ENCODE results near the gene LIF. TPM values are rescaled to one million over a fixed set of nuclear protein-coding genes. Genes with fewer than 3 reads are reported as not detected.
A peak's percentile ranks its signal among the peaks of the same experiment; 100 is the strongest.

Gene LIF
- 919 and 932 TPM in 2 replicates for total RNA-seq

DNA sequence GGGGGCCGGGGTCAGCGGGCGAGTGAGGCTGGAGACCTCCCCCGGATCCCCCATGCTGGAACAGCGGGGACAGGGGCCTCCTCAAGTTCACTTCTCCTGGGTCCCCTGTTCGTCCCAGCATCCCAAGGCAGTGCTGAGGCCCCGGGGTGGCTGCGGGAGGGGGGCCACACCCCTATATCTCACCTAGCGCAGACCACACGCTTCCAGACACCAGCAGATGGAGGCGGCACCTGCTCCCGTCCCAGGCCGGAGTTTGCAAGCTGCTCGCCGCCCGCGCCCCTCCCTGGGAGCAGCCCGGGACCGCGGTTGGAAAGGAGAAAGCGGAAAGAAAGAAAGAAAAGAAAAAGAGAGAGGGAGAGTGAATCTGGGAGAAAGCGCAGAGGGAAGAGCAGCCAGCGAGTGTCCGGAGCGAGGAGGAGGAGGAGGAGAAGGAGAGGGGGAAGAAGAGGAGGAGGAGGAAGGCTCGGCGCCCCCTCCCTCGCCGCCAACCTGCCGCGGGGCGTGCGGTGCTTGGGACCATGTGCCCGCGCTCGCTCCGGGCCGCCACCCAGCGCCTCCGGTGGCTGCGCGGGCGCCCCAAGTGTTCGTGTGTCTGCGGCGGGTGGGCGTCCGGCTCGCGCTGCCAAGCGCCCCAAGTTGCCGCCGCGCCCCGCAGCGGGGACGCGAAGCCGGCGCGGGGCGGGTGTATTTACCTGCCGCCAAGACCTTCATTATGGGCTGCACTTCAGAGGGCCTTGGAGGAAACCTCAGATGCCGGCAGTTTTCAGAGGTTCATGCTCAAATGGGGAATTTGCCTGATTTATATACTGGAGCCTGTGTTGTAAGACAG is at the start of gene LIF:
Gene LIF (minus strand): TSS at position 775 of the 829 bp plus-strand sequence. CDS start 64 bp downstream, at position 711.
- intact Hi-C loops (cut with micrococcal nuclease), result loop anchor here (2.0 kb wide), 4 partner anchors 21 to 137 kb away; partner anchors contain the start of gene OSM
- Mint-ChIP-seq H3K4me3 (ENCODE audit: low read depth) (peak within 1 kb of the TSS; percentile 99), H3K9me3 (no peaks in the 10 kb centered on the region), H3K36me3 (ENCODE audit: low read depth) (peaks cover 51% of the 10 kb centered on the region), H3K27me3 (ENCODE audit: low read depth) (no peaks in the 10 kb centered on the region), H3K27ac (peak within 1 kb of the TSS; percentile 99), H3K4me1 (ENCODE audit: low read depth) (peaks cover 66% of the 10 kb centered on the region)
- peak; percentile 65 for DNase-seq (ENCODE audit: low spot score)

DNA sequence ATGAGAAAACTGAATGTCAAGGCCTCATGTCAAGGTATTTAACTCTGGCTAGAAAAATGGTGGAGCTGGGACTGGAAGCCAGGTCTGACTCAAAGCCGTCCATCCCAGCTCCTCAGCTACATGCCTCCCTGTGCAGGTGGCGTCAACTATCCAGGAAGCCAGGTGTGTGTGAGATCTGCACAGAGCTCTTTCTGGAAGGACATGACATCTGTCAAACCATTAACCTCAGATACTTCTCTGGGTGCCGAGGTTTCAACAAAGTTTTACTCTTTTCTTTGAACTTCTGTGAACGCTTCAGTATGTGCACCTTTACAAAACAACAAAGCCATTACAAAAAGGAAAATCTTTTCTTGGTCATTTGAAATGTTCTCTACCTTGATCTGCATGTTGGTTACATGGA is 49.8 kb upstream of the LIF start:
- no peak overlapping the region for H3K27ac Mint-ChIP-seq
- no peaks in the 10 kb centered on the region for H3K9me3 Mint-ChIP-seq
- no peak overlapping the region for H3K4me3 Mint-ChIP-seq (ENCODE audit: low read depth)
- peaks cover 26% of the 10 kb centered on the region for H3K4me1 Mint-ChIP-seq (ENCODE audit: low read depth)
- H3K36me3 Mint-ChIP-seq (ENCODE audit: low read depth), result peaks cover 69% of the 10 kb centered on the region
- H3K27me3 Mint-ChIP-seq (ENCODE audit: low read depth), result no peaks in the 10 kb centered on the region
- intact Hi-C loops (cut with micrococcal nuclease), result no loop called here
- DNase-seq (ENCODE audit: low spot score), result no peak

DNA sequence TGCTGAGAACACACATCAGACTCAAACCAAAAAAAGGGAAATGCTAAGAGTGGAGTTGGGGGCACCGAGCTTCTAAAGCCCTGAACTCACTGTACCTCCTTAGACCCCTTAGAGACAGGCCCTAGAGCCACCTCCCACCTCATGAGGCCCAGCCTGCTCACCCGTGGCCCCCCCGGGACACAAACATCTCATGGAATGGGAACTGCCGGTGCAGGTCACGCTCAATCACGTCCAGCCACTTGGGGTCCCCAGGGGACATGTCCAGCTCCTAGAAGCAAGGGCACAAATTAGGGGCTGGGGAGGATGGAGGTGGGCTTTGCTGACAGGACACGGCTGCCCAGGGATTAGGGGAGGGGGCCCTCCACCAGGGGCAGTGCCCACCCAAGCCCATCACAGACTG is 49.0 kb upstream of the LIF start:
- H3K4me3 Mint-ChIP-seq (ENCODE audit: low read depth), result no peak overlapping the region
- no peaks in the 10 kb centered on the region for H3K9me3 Mint-ChIP-seq
- intact Hi-C loops (cut with micrococcal nuclease), result no loop called here
- peaks cover 24% of the 10 kb centered on the region for H3K4me1 Mint-ChIP-seq (ENCODE audit: low read depth)
- H3K27me3 Mint-ChIP-seq (ENCODE audit: low read depth), result no peaks in the 10 kb centered on the region
- DNase-seq (ENCODE audit: low spot score), result no peak
- no peak overlapping the region for H3K27ac Mint-ChIP-seq
- H3K36me3 Mint-ChIP-seq (ENCODE audit: low read depth), result peaks cover 64% of the 10 kb centered on the region

DNA sequence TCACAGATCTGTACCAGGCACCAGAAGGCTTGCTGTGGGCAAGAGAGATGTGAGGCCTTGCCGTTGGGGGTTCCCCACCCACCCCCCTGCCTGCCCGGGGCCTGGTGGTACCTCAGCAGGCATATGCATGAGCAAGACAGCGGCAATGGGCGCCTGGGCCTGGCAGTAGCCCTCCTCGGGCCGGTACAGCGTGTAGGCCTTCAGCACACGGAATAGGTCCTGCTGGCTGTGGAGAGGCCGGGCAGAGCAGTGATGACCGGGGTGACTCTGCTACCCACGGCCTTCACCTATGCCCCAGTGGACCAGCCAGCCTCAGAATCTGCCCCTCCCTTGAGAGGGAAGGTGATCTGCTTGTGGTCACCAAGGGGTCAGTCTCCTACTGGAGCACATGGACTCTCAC is 48.3 kb upstream of the LIF start:
- peaks cover 31% of the 10 kb centered on the region for H3K4me1 Mint-ChIP-seq (ENCODE audit: low read depth)
- H3K9me3 Mint-ChIP-seq, result no peaks in the 10 kb centered on the region
- intact Hi-C loops (cut with micrococcal nuclease), result no loop called here
- DNase-seq (ENCODE audit: low spot score), result no peak
- H3K27me3 Mint-ChIP-seq (ENCODE audit: low read depth), result no peaks in the 10 kb centered on the region
- no peak overlapping the region for H3K4me3 Mint-ChIP-seq (ENCODE audit: low read depth)
- no peak overlapping the region for H3K27ac Mint-ChIP-seq
- H3K36me3 Mint-ChIP-seq (ENCODE audit: low read depth), result peaks cover 64% of the 10 kb centered on the region

DNA sequence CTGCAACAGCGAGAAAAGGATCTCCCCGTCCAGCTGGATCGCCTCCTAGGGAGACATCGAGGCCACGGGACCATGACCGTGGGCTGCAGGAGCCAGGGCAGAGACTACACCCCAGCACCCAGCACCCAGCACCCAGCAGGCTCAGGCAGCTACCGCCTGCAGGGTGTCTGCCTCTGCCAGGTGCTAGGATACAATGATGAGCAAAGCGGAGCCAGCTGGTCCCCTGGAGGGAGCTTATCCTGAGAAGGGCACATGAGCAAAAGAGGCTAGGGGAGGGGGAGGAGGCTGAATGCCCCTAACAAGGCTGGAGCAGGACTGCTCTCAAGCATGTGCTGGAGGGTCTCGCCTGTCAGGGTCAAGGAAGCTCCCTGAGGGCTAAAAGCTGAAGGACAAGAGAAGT is 47.5 kb upstream of the LIF start:
- DNase-seq (ENCODE audit: low spot score), result no peak
- no peak overlapping the region for H3K27ac Mint-ChIP-seq
- H3K4me3 Mint-ChIP-seq (ENCODE audit: low read depth), result no peak overlapping the region
- H3K36me3 Mint-ChIP-seq (ENCODE audit: low read depth), result peaks cover 60% of the 10 kb centered on the region
- no peaks in the 10 kb centered on the region for H3K9me3 Mint-ChIP-seq
- peaks cover 33% of the 10 kb centered on the region for H3K4me1 Mint-ChIP-seq (ENCODE audit: low read depth)
- H3K27me3 Mint-ChIP-seq (ENCODE audit: low read depth), result no peaks in the 10 kb centered on the region
- intact Hi-C loops (cut with micrococcal nuclease), result no loop called here

DNA sequence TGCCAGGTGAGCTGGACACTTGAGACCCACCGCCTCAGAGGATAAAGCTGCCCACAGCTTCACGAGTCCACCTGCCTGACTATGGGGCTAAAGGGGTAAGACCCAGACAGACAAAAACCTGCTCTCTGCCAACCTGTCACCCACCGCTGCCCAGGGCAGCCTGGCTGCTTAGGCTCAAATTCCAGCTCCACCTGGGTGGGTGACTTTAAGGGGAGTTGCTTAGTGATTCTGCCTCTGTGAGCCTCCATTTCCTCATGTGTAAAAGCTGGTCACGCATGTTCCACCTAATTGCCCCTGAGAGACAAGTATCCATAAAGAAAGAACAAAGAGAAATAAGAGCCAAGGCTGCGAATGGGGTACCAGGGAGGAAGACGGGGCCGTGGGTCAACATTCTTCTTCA is 46.5 kb upstream of the LIF start:
- Mint-ChIP-seq H3K4me1 (ENCODE audit: low read depth) (peaks cover 36% of the 10 kb centered on the region), H3K27me3 (ENCODE audit: low read depth) (no peaks in the 10 kb centered on the region), H3K36me3 (ENCODE audit: low read depth) (peaks cover 50% of the 10 kb centered on the region), H3K4me3 (ENCODE audit: low read depth) (no peak overlapping the region), H3K9me3 (no peaks in the 10 kb centered on the region), H3K27ac (no peak overlapping the region)
- intact Hi-C loops (cut with micrococcal nuclease), result no loop called here
- no peak for DNase-seq (ENCODE audit: low spot score)

DNA sequence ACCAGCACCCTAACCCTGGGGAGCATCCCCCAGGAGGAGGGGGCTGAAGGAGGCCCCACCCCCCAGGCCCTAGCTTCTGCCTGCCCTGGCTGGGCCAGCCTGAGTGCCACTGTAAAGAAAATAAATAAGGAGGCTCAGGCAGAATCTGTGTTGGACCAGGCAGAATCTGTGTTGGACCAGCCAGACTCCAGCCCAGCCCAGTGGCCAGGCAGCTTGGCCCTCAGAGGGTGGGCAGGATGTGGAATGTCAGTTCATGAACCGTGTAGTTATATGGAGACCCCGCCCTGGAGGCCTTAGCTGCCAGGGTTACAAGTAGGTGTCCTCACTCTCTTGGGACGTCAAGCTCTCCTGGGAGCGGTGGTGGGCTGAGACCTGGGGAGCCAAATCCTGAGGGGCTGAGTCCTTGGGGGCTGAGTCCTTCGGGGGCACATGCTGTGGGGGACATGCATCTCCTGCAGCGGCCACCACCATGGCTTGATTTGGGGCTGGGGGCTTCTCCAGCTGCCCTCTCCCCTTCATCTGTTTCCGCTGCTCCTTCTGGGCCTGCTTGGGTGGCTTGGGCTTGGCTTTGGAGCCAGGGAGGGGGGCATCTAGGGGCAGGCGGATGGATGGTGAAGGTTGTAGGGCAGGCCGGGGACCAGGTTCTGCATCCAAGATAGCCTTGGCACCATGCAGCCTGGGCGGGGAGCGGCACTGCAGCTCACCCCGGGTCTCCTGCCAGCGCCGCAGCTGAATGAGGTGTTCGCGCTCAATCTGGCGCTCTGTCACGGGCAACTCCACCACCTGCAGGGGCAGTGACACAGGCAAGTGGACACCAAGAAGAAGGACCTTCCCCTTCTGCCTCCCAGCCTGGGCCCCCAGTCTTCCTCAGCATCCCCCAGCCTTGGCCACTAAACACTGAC is 45.8 kb upstream of the LIF start:
- peaks cover 31% of the 10 kb centered on the region for H3K4me1 Mint-ChIP-seq (ENCODE audit: low read depth)
- H3K36me3 Mint-ChIP-seq (ENCODE audit: low read depth), result peaks cover 45% of the 10 kb centered on the region
- DNase-seq (ENCODE audit: low spot score), result no peak
- H3K27me3 Mint-ChIP-seq (ENCODE audit: low read depth), result no peaks in the 10 kb centered on the region
- intact Hi-C loops (cut with micrococcal nuclease), result no loop called here
- no peak overlapping the region for H3K4me3 Mint-ChIP-seq (ENCODE audit: low read depth)
- H3K27ac Mint-ChIP-seq, result no peak overlapping the region
- H3K9me3 Mint-ChIP-seq, result no peaks in the 10 kb centered on the region

DNA sequence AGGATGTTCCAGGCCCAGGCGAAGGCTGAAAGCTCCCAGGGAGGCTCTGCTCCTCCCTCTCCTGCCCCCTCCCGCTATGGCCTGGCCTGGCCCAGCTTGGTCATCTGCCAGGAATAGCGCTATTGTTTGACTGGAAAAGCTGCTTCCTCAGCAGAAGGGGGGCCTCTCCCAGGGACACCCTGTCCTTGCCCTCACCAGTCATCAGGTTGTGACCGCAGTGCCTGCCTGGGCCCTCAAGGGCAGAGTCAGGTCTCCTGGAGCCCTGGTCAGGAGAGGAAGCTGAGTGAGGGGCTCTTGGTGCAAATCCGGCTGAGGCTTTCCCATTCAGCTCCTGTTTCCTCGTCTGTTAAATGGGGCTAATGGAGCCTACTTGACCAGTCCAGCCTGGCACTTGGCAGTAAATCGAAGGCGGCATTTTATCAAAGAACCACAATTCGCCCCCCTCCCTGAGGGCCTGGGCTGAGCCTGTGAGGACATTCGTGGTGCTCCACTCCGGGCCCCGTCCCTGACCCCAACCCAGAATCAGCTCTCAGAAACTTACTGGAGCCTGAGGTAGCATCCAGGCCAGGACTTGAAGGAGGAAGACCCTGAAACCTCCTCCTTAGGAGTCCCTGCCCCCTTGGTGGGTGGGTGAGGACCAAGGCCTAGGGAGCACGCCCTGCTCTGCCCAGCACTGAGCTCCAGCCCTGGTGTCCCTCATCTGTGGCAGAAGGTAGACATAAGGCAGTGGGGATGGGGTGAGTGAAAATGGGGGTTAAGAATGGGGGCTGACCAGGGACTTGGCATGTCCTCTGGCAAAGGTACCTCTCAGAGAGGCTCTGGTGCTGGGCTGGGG is 44.7 kb upstream of the LIF start:
- Mint-ChIP-seq H3K36me3 (ENCODE audit: low read depth) (peaks cover 39% of the 10 kb centered on the region), H3K9me3 (no peaks in the 10 kb centered on the region), H3K27me3 (ENCODE audit: low read depth) (no peaks in the 10 kb centered on the region), H3K4me3 (ENCODE audit: low read depth) (no peak overlapping the region), H3K27ac (peak overlapping the region; percentile 42), H3K4me1 (ENCODE audit: low read depth) (peaks cover 32% of the 10 kb centered on the region)
- intact Hi-C loops (cut with micrococcal nuclease), result no loop called here
- DNase-seq (ENCODE audit: low spot score), result no peak

DNA sequence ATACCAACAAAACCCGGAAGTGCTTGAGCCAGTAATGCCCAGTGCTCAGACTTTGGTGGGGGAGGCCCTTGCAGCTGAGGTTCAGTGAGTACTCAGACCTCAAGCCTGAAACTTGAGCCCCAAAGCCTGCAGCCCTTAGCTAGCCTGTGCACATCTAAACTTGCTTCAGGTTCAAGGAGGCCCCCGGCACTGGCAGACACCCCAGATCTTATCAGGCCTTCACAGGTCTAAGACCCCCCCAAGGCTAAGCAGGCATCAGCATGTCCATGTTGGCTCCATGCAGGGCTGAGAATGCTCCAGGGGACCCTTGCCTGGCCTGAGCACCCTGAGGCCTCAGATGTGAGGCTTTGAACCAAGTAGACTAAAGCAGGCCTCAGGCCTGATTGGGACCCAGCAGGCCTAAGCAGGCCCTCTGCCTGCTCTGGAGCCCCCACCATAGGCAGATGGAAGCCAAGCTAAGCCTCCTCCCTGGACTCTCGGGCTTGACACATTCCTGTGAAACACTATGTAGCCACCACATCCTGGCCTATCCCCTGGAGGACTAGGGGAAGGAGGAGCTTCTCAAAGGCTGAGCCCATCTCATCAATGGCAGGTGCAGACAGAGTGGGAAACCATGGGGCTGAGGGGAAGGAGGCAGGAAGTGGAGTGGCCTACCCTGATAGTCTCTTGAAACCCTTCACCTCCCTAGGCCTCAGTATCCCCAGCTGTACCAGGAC is 43.9 kb upstream of the LIF start:
- intact Hi-C loops (cut with micrococcal nuclease), result no loop called here
- Mint-ChIP-seq H3K9me3 (no peaks in the 10 kb centered on the region), H3K36me3 (ENCODE audit: low read depth) (peaks cover 32% of the 10 kb centered on the region), H3K4me1 (ENCODE audit: low read depth) (peaks cover 29% of the 10 kb centered on the region), H3K4me3 (ENCODE audit: low read depth) (peak overlapping the region; percentile 87), H3K27ac (peak overlapping the region; percentile 80), H3K27me3 (ENCODE audit: low read depth) (no peaks in the 10 kb centered on the region)
- DNase-seq (ENCODE audit: low spot score), result no peak

DNA sequence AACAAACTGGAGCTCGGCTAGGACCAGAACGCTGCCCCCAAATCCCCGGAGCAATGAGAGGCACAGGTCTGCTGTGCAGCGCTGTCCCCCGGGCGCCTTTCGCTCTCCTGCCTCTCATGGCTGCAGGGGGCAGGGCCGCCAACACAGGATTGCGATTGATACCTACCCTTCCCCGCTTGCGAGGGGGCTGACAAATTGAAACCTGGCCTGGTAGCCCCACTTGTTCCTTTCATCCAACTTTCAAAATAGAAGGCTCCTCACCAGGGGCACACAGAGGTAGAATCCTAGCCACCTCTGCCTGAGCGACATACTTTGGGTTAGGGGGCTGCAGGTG is 43.4 kb upstream of the LIF start:
- H3K9me3 Mint-ChIP-seq, result no peaks in the 10 kb centered on the region
- peaks cover 33% of the 10 kb centered on the region for H3K4me1 Mint-ChIP-seq (ENCODE audit: low read depth)
- H3K4me3 Mint-ChIP-seq (ENCODE audit: low read depth), result peak overlapping the region; percentile 87
- intact Hi-C loops (cut with micrococcal nuclease), result loop anchor here (1.0 to 5.0 kb wide), 6 partner anchors 15 to 197 kb away; partner anchors contain the start of gene SF3A1
- no peaks in the 10 kb centered on the region for H3K27me3 Mint-ChIP-seq (ENCODE audit: low read depth)
- peak overlapping the region; percentile 80 for H3K27ac Mint-ChIP-seq
- H3K36me3 Mint-ChIP-seq (ENCODE audit: low read depth), result peaks cover 33% of the 10 kb centered on the region
- no peak for DNase-seq (ENCODE audit: low spot score)

DNA sequence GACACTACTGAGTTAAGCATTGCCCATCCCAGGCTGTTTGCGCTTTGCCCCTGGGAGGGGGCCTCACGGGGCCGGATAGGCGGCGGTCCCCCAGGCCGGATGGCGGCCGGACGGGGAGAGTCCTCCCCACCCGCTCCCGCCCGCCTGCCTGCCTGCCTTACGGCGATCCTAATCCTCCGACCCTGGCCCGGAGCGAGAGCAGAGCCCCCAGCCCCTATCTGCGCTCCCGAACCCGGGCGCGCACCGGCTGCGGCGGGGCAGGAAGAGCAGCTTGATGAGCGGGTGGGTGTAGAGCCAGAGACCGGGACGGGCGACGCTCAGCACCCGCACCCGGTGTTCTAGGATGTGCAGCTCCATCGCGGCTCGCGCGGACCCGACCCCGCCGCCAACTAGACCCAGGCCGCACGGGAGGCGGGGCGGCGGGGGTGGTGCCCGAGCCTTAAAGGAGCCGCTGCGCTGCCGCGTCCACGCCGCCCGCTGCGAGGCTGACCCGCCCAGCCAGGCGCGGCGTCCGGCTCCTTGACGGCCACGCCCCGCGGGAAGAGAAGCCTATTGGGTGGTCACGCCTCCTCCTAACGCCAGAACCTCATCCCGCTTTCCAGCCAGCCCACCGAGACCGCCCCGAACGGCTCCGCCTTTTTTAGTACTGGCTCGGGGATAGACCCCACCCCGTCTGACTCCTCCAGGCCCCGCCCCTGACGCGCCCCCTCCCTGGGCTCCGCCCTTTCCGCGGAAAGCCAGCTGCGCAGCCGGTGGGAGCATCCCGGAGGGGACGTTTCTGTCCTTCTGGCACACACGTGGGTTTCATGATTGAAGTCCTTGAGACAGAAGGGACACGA is 42.8 kb upstream of the LIF start, which contains the start of gene CASTOR1:
Gene CASTOR1 (minus strand): TSS at position 365 of the 839 bp plus-strand sequence. CDS start 8 bp downstream, at position 357.
- H3K4me1 Mint-ChIP-seq (ENCODE audit: low read depth), result peaks cover 35% of the 10 kb centered on the region
- H3K27me3 Mint-ChIP-seq (ENCODE audit: low read depth), result no peaks in the 10 kb centered on the region
- intact Hi-C loops (cut with micrococcal nuclease), result loop anchor here (1.0 to 5.0 kb wide), 6 partner anchors 16 to 198 kb away; partner anchors contain the start of gene SF3A1
- H3K27ac Mint-ChIP-seq, result peak within 1 kb of the TSS; percentile 80
- no peaks in the 10 kb centered on the region for H3K9me3 Mint-ChIP-seq
- H3K4me3 Mint-ChIP-seq (ENCODE audit: low read depth), result peak within 1 kb of the TSS; percentile 87
- H3K36me3 Mint-ChIP-seq (ENCODE audit: low read depth), result peaks cover 34% of the 10 kb centered on the region
- DNase-seq (ENCODE audit: low spot score), result peak; percentile 92
